Measurements from ENCODE around the gene SLC22A23. TPM values are rescaled to one million over a fixed set of nuclear protein-coding genes. Genes with fewer than 3 reads are reported as not detected.

SLC22A23 gene
- total and polyA plus RNA-seq, 2 of the 4 experiments (the other 2 are of a cell fraction): 0.72 to 1.6 TPM

GRCh38 chr6:3228046-3228671 is 228.7 kb downstream of the SLC22A23 start:
- H3K9me1 ChIP-seq (ENCODE audit: insufficient read depth, low read length): peaks cover 7% of the 10 kb centered on the region; the same call in 1 of the 2 replicates
- no peak overlapping the region for H4K8ac ChIP-seq (ENCODE audit: low read depth in 2 of 2, low read length in 2 of 2)
- no peak overlapping the region for H3K4ac ChIP-seq (ENCODE audit: low read depth, low read length)
- DNase-seq (no peak), ATAC-seq (ENCODE audit: low read depth) (no peak)
- H3K23ac ChIP-seq (ENCODE audit: low read depth, low read length): no peak overlapping the region
- peaks cover 0 to 4% of the 10 kb centered on the region in 2 experiments; a peak in 1 of 4 replicates for H3K79me1 ChIP-seq (ENCODE audit: low read depth in 1 of 2, low read length in 2 of 2)
- H3K27ac ChIP-seq (ENCODE audit: insufficient read depth, low read length): no peak overlapping the region
- intact Hi-C loops (cut with micrococcal nuclease) (no loop called here), in situ Hi-C loops (cut with MboI; ENCODE audit: low sequenced_read_pairs) (no loop called here), dilution Hi-C loops (cut with HindIII; ENCODE audit: low sequenced_read_pairs, unreplicated experiment) (no loop called here)
- no TSS peak for BruUV-seq (replicated peaks)
- H3K18ac ChIP-seq (ENCODE audit: low read depth, low read length): no peak overlapping the region
- H2AFZ ChIP-seq (replicated peaks; ENCODE audit: low read length, poor library complexity): peak overlapping the region; percentile 56
- H2BK15ac ChIP-seq (ENCODE audit: low read depth, low read length): no peak overlapping the region; the same call in 2 of the 3 replicates
- POLR2A ChIA-PET (ENCODE audit: unreplicated experiment): no interaction called here
- H3K9me3 ChIP-seq (ENCODE audit: control insufficient read depth, insufficient read depth, low read length): peaks cover 2% of the 10 kb centered on the region; the same call in 1 of the 2 replicates
- no peak overlapping the region for H3K4me3 ChIP-seq (ENCODE audit: insufficient read depth, low read depth, low read length)
- no peak overlapping the region for H3K14ac ChIP-seq (replicated peaks; ENCODE audit: low read depth, low read length)
- no peaks in the 10 kb centered on the region for H3K36me3 ChIP-seq (ENCODE audit: control insufficient read depth, insufficient read depth, low read length)
- H3K27me3 ChIP-seq (ENCODE audit: control insufficient read depth, insufficient read depth, low read length): peaks cover 39% of the 10 kb centered on the region
- CTCF ChIA-PET: no interaction called here
- no peak overlapping the region for H3K56ac ChIP-seq (ENCODE audit: extremely low read depth, insufficient read depth, low read length)
- peaks cover 9% of the 10 kb centered on the region; the same call in 1 of the 2 replicates for H4K20me1 ChIP-seq (ENCODE audit: insufficient read depth, low read length)
- no peak overlapping the region; the same call in 1 of the 2 replicates for H2BK20ac ChIP-seq (ENCODE audit: low read depth, low read length)
- H3K9ac ChIP-seq (ENCODE audit: low read depth, low read length): no peak overlapping the region
- no peak overlapping the region for H4K5ac ChIP-seq (ENCODE audit: low read depth, low read length)
- H2BK5ac ChIP-seq (ENCODE audit: low read depth, low read length, poor library complexity, severe bottlenecking): no peak overlapping the region
- H2AK9ac ChIP-seq (replicated peaks; ENCODE audit: low read depth, low read length, poor library complexity): no peak overlapping the region
- H3K4me2 ChIP-seq (ENCODE audit: low read depth, low read length): no peak overlapping the region; the same call in 1 of the 2 replicates
- TF ChIP-seq SMC3 (IDR thresholded peaks at IDR 0.05; ENCODE audit: low read depth, low read length) (no peak), RCOR1 (IDR thresholded peaks at IDR 0.05; ENCODE audit: insufficient replicate concordance, low read length) (no peak), FOS (IDR thresholded peaks at IDR 0.05; ENCODE audit: low read depth, low read length) (no peak), NFE2L2 (IDR thresholded peaks at IDR 0.05; ENCODE audit: low read depth, low read length) (no peak), CTCF (conservative IDR thresholded peaks at IDR 0.05; ENCODE audit: low read depth, low read length) (no peak), CEBPB (IDR thresholded peaks at IDR 0.05; ENCODE audit: low read depth, low read length) (no peak), MAFK (IDR thresholded peaks at IDR 0.05; ENCODE audit: low read depth, low read length) (no peak), ELK1 (IDR thresholded peaks at IDR 0.05; ENCODE audit: borderline replicate concordance, low read depth, low read length) (no peak), POLR2A (IDR thresholded peaks at IDR 0.05; ENCODE audit: low read depth, low read length) (no peak), RAD21 (IDR thresholded peaks at IDR 0.05; ENCODE audit: low read length) (no peak), RFX5 (IDR thresholded peaks at IDR 0.05; ENCODE audit: low read depth, low read length) (no peak), USF2 (IDR thresholded peaks at IDR 0.05; ENCODE audit: low read depth, low read length) (no peak), MAZ (IDR thresholded peaks at IDR 0.05; ENCODE audit: borderline replicate concordance, low read depth, low read length) (no peak), BHLHE40 (IDR thresholded peaks at IDR 0.05; ENCODE audit: low read depth, low read length) (no peak), MXI1 (IDR thresholded peaks at IDR 0.05; ENCODE audit: borderline replicate concordance, low read depth, low read length) (no peak), CHD1 (IDR thresholded peaks at IDR 0.05; ENCODE audit: low read depth, low read length) (no peak)
- H2BK120ac ChIP-seq (ENCODE audit: low read depth, low read length): no peak overlapping the region
- no peak overlapping the region for H2AK5ac ChIP-seq (ENCODE audit: low read depth, low read length)
- 12% methylated on average over 19 of the region's 38 CpGs; no CpG with 5 or more reads in 1 of the 2 experiments for WGBS, 2 experiments (ENCODE audit: extremely low coverage in 2 of 2, insufficient read length in 1 of 2)
- H4K91ac ChIP-seq (ENCODE audit: insufficient read depth, low read depth, low read length): no peak overlapping the region
- H3K4me1 ChIP-seq (ENCODE audit: control insufficient read depth, insufficient read depth, low read length): peaks cover 3% of the 10 kb centered on the region; the same call in 1 of the 2 replicates
